ENCODE measurements around the gene REEP6. TPM values are rescaled to one million over a fixed set of nuclear protein-coding genes. Genes with fewer than 3 reads are reported as not detected.
"Not testable (repeated sequence)": the region's sequence is repeated elsewhere in the genome, so short reads cannot be mapped to it uniquely, and the experiment has no call there.

REEP6 gene
- polyA plus RNA-seq, 1 experiment = 0.84 TPM

- DNase-seq (ENCODE audit: low read depth, low spot score) = no peak
- Histone ChIP-seq H3K9me3 (ENCODE audit: control insufficient read depth, insufficient read depth, low read length) (peaks cover 5% of the 10 kb centered on the region; the same call in 1 of the 2 replicates), H3K27me3 (ENCODE audit: control insufficient read depth, insufficient read depth, low read length) (peaks cover 11% of the 10 kb centered on the region), H3K27ac (ENCODE audit: low read depth, low read length) (no peak overlapping the region), H3K4me3 (ENCODE audit: low read depth, low read length) (no peak overlapping the region)
- TF ChIP-seq, protein P1, sequence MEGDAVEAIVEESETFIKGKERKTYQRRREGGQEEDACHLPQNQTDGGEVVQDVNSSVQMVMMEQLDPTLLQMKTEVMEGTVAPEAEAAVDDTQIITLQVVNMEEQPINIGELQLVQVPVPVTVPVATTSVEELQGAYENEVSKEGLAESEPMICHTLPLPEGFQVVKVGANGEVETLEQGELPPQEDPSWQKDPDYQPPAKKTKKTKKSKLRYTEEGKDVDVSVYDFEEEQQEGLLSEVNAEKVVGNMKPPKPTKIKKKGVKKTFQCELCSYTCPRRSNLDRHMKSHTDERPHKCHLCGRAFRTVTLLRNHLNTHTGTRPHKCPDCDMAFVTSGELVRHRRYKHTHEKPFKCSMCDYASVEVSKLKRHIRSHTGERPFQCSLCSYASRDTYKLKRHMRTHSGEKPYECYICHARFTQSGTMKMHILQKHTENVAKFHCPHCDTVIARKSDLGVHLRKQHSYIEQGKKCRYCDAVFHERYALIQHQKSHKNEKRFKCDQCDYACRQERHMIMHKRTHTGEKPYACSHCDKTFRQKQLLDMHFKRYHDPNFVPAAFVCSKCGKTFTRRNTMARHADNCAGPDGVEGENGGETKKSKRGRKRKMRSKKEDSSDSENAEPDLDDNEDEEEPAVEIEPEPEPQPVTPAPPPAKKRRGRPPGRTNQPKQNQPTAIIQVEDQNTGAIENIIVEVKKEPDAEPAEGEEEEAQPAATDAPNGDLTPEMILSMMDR (IDR thresholded peaks at IDR 0.05; ENCODE audit: low read depth, low read length) = no peak
- ChIA-PET CTCF (no interaction called here), POLR2A (no interaction called here)
These were observed 37.8 kb downstream of the REEP6 start for GRCh38 chr19:1528596-1529429.

- H3K27me3 ChIP-seq (ENCODE audit: control insufficient read depth, insufficient read depth, low read length) = peaks cover 8% of the 10 kb centered on the region
- H3K27ac ChIP-seq (ENCODE audit: low read depth, low read length) = no peak overlapping the region
- ChIA-PET POLR2A (no interaction called here), CTCF (no interaction called here)
- no peak for DNase-seq (ENCODE audit: low read depth, low spot score)
- TF ChIP-seq, protein P1 (IDR thresholded peaks at IDR 0.05; ENCODE audit: low read depth, low read length) = no peak
- peaks cover 5% of the 10 kb centered on the region; the same call in 1 of the 2 replicates for H3K9me3 ChIP-seq (ENCODE audit: control insufficient read depth, insufficient read depth, low read length)
- H3K4me3 ChIP-seq (ENCODE audit: low read depth, low read length) = no peak overlapping the region
These were observed 38.4 kb downstream of the REEP6 start for GRCh38 chr19:1529430-1529816.

DNA sequence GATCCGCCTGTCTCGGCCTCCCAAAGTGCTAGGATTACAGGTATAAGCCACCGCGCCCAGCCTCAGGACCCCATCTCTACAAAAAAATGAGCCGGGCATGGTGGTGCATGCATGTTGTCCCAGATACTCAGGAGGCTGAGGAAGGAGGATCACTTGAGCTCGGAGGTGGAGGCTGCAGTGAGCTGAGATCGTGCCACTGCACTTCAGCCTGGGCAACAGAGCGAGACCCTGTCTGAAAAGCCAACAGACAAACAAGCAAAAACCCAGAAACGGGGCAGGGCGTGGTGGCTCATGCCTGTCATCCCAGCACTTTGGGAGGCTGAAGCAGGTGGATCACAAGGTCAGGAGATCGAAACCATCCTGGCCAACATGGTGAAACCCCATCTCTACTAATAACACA is 39.9 kb downstream of the REEP6 start:
- POLR2A ChIA-PET; H3K4me3 ChIP-seq (ENCODE audit: low read depth, low read length); DNase-seq (ENCODE audit: low read depth, low spot score); CTCF ChIA-PET; H3K27ac ChIP-seq (ENCODE audit: low read depth, low read length); H3K9me3 ChIP-seq (ENCODE audit: control insufficient read depth, insufficient read depth, low read length); H3K27me3 ChIP-seq (ENCODE audit: control insufficient read depth, insufficient read depth, low read length): not testable (repeated sequence)

DNA sequence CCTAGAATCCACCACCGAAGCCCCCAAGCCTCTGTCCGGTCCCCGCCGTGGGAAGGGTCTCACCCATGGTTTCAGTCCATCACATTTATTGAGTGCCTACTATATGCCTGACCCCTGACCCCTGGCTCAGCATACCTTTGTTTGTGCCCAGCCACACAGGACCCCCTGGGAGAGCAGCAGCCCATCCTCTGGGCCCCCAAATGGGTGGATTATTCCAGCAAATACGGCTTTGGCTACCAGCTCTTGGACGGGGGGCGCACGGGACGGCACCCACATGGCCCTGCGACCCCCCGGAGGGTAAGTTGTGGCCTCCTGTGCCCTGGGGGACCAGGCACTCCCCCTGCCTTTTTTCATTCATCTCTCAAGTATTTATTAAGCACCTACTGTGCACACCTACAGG is 40.6 kb downstream of the REEP6 start:
- ChIA-PET CTCF (no interaction called here), POLR2A (no interaction called here)
- DNase-seq (ENCODE audit: low read depth, low spot score) = no peak
- H3K4me3 ChIP-seq (ENCODE audit: low read depth, low read length) = no peak overlapping the region
- H3K27me3 ChIP-seq (ENCODE audit: control insufficient read depth, insufficient read depth, low read length) = no peaks in the 10 kb centered on the region
- TF ChIP-seq, protein P1 (IDR thresholded peaks at IDR 0.05; ENCODE audit: low read depth, low read length) = no peak
- H3K27ac ChIP-seq (ENCODE audit: low read depth, low read length) = no peak overlapping the region
- H3K9me3 ChIP-seq (ENCODE audit: control insufficient read depth, insufficient read depth, low read length) = peaks cover 1% of the 10 kb centered on the region; the same call in 1 of the 2 replicates

GRCh38 chr19:1532003-1532402 is 41.0 kb downstream of the REEP6 start:
- H3K27me3 ChIP-seq (ENCODE audit: control insufficient read depth, insufficient read depth, low read length) = no peaks in the 10 kb centered on the region
- no peak for DNase-seq (ENCODE audit: low read depth, low spot score)
- H3K27ac ChIP-seq (ENCODE audit: low read depth, low read length) = no peak overlapping the region
- ChIA-PET CTCF (no interaction called here), POLR2A (no interaction called here)
- no peak overlapping the region for H3K4me3 ChIP-seq (ENCODE audit: low read depth, low read length)
- no peaks in the 10 kb centered on the region; the same call in 1 of the 2 replicates for H3K9me3 ChIP-seq (ENCODE audit: control insufficient read depth, insufficient read depth, low read length)
- TF ChIP-seq, protein P1 (IDR thresholded peaks at IDR 0.05; ENCODE audit: low read depth, low read length) = no peak

Data from AG04450 (cell line).